Measurements from ENCODE around the gene CTU2. TPM values are rescaled to one million over a fixed set of nuclear protein-coding genes. Genes with fewer than 3 reads are reported as not detected.

CTU2 gene
- total RNA-seq, 4 donors from 2014 or later = 2.8 to 5.6 (median 4.2) TPM; not detected in 1

- Histone ChIP-seq H3K36me3 (peaks cover 0 to 86% (median 21%) of the 10 kb centered on the region in 4 donors), H3K9me3 (no peaks in the 10 kb centered on the region), H3K4me3 (no peak overlapping the region), H3K4me1 (no peaks in the 10 kb centered on the region), H3K27ac (peak overlapping the region in 1 of 4 donors; percentile 55), H3K27me3 (no peaks in the 10 kb centered on the region)
- intact Hi-C loops (cut with DNase I; ENCODE audit: low total_unique reads) (no loop called here), in situ Hi-C loops (cut with MboI; ENCODE audit: low pct_ligation_motif_present in 1 of 4, low pct_unique_long_range_greater_than_20kb in 1 of 4, low sequenced_read_pairs in 3 of 4) (no loop called here)
- no peak for DNase-seq
- WGBS, 2 donors (ENCODE audit: low coverage in 1 of 2) = 94% methylated on average over 14 of the region's 19 CpGs; no CpG with 5 or more reads in 1 of the 2 donors
- no peak for TF ChIP-seq CTCF (IDR thresholded peaks at IDR 0.05)
- no peak for TF ChIP-seq POLR2A (IDR thresholded peaks at IDR 0.05)
- TF ChIP-seq POLR2AphosphoS5 (IDR thresholded peaks at IDR 0.05) = no peak
- no peak for TF ChIP-seq EP300 (IDR thresholded peaks at IDR 0.05; ENCODE audit: low read depth)
Measured at GRCh38 chr16:88719933-88720296, 13.6 kb downstream of the CTU2 start.

DNA sequence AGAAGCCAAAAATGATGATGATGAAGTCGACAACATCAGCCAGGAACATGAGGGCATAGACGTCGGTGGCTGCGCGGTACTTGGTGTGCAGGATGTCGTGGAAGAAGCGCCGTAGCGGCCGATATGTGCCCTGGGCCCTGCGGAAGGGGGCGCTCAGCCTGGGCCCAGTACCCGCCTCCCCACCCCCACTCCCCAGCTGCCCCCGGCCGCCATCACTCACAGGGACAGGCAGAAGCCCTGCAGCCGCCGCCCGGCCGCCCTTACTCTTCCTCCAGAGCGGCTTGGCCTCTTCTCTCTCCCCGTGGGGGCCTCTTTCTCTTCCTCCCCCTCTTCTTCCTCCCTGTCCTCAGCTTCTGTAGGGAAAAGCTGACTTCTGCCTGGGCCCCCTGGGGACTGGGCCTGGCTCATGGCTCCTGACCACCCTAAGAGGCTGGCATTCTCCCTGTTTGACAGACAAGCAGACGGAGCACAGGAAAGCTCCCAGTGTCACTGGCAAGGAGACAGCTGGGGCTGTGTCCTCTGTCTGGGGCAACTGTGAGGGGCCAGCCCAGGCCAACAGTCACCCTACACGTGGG, 14.2 kb downstream of the CTU2 start:
- 91% methylated on average over 23 of the region's 23 CpGs; no CpG with 5 or more reads in 1 of the 2 donors for WGBS, 2 donors (ENCODE audit: low coverage in 1 of 2)
- TF ChIP-seq POLR2A (IDR thresholded peaks at IDR 0.05) (no peak), EP300 (IDR thresholded peaks at IDR 0.05; ENCODE audit: low read depth) (no peak)
- intact Hi-C loops (cut with DNase I; ENCODE audit: low total_unique reads) = no loop called here
- no peak overlapping the region for H3K4me3 ChIP-seq
- H3K4me1 ChIP-seq = no peaks in the 10 kb centered on the region
- no peaks in the 10 kb centered on the region for H3K9me3 ChIP-seq
- H3K36me3 ChIP-seq = peaks cover 0 to 86% (median 23%) of the 10 kb centered on the region in 4 donors
- no peak for DNase-seq
- no peaks in the 10 kb centered on the region for H3K27me3 ChIP-seq
- in situ Hi-C loops (cut with MboI; ENCODE audit: low pct_ligation_motif_present in 1 of 4, low pct_unique_long_range_greater_than_20kb in 1 of 4, low sequenced_read_pairs in 3 of 4) = no loop called here
- H3K27ac ChIP-seq = no peak overlapping the region

- Histone ChIP-seq H3K4me1 (no peaks in the 10 kb centered on the region), H3K9me3 (no peaks in the 10 kb centered on the region), H3K27ac (no peak overlapping the region), H3K4me3 (no peak overlapping the region), H3K27me3 (no peaks in the 10 kb centered on the region), H3K36me3 (peaks cover 0 to 86% (median 22%) of the 10 kb centered on the region in 4 donors)
- WGBS, 2 donors (ENCODE audit: low coverage in 1 of 2) = 96 to 97% methylated on average over 8 to 17 of the region's 17 CpGs
- in situ Hi-C loops (cut with MboI; ENCODE audit: low pct_ligation_motif_present in 1 of 4, low pct_unique_long_range_greater_than_20kb in 1 of 4, low sequenced_read_pairs in 3 of 4) (no loop called here), intact Hi-C loops (cut with DNase I; ENCODE audit: low total_unique reads) (no loop called here)
- TF ChIP-seq EP300 (IDR thresholded peaks at IDR 0.05; ENCODE audit: low read depth) (no peak), POLR2A (IDR thresholded peaks at IDR 0.05) (no peak), CTCF (IDR thresholded peaks at IDR 0.05) (no peak), POLR2AphosphoS5 (IDR thresholded peaks at IDR 0.05) (no peak)
- DNase-seq = no peak
Measured at GRCh38 chr16:88721236-88721635, 14.9 kb downstream of the CTU2 start.

- Histone ChIP-seq H3K4me1 (no peaks in the 10 kb centered on the region), H3K9me3 (no peaks in the 10 kb centered on the region), H3K4me3 (no peak overlapping the region), H3K27me3 (no peaks in the 10 kb centered on the region), H3K36me3 (peaks cover 0 to 86% (median 23%) of the 10 kb centered on the region in 4 donors), H3K27ac (no peak overlapping the region)
- WGBS, 2 donors (ENCODE audit: low coverage in 1 of 2) = 97% methylated on average over 38 of the region's 61 CpGs; no CpG with 5 or more reads in 1 of the 2 donors
- TF ChIP-seq CTCF (IDR thresholded peaks at IDR 0.05) = no peak
- TF ChIP-seq POLR2AphosphoS5 (IDR thresholded peaks at IDR 0.05) = no peak
- TF ChIP-seq EP300 (IDR thresholded peaks at IDR 0.05; ENCODE audit: low read depth) = no peak
- TF ChIP-seq POLR2A (IDR thresholded peaks at IDR 0.05) = no peak
- in situ Hi-C loops (cut with MboI; ENCODE audit: low pct_ligation_motif_present in 1 of 4, low pct_unique_long_range_greater_than_20kb in 1 of 4, low sequenced_read_pairs in 3 of 4) (no loop called here), intact Hi-C loops (cut with DNase I; ENCODE audit: low total_unique reads) (no loop called here)
- DNase-seq = no peak
Measured at GRCh38 chr16:88721815-88722755, 15.8 kb downstream of the CTU2 start.

Measured in transverse colon (tissue), 4 donors.